SU-DHL-6 (cell line): ENCODE data around the gene MUC13.

Experiments used
- H2AFZ ChIP-seq: fragments of 200-600 bp; sonication (generic); 2 replicates; pipeline ENCODE4 v1.6.1; 2014; ENCODE audit warnings: low read depth, mild to moderate bottlenecking, moderate library complexity, mixed read lengths, antibody characterized with exemption, low read length; ENCODE audit not compliant: severe bottlenecking
- H3F3A ChIP-seq: fragments of 200-600 bp; shearing (Covaris generic); 2 replicates; pipeline ENCODE4 v1.6.0; 2016; ENCODE audit warnings: antibody characterized with exemption, mild to moderate bottlenecking; ENCODE audit not compliant: insufficient read depth
- H3K27ac ChIP-seq: fragments of 200-600 bp; sonication (generic); 2 replicates; pipeline ENCODE4 v1.5.1; 2016; ENCODE audit warnings: low read depth, mild to moderate bottlenecking, low read length, moderate library complexity, mixed read lengths
- H3K27me3 ChIP-seq: fragments of 200-600 bp; sonication (generic), shearing (Covaris generic); 2 replicates; pipeline ENCODE4 v1.6.0; 2014; ENCODE audit warnings: mild to moderate bottlenecking, low read length
- H3K36me3 ChIP-seq: fragments of 200-600 bp; sonication (generic); 2 replicates; pipeline ENCODE4 v1.6.1; 2014; ENCODE audit warnings: mild to moderate bottlenecking, low read length, mixed read lengths
- H3K4me2 ChIP-seq: fragments of 300-600, 200-600 bp; shearing (Covaris generic), sonication (generic); 2 replicates; pipeline ENCODE4 v1.6.0; 2014; ENCODE audit warnings: low read length, low read depth, mild to moderate bottlenecking; ENCODE audit not compliant: poor library complexity, severe bottlenecking
- H3K4me3 ChIP-seq: fragments of 200-600 bp; sonication (generic); 2 replicates; pipeline ENCODE4 v1.5.1; 2014; ENCODE audit warnings: antibody characterized with exemption, low read length, mild to moderate bottlenecking, mixed read lengths; ENCODE audit not compliant: insufficient read depth, poor library complexity, severe bottlenecking
- H3K79me2 ChIP-seq: fragments of 200-600 bp; sonication (generic); 2 replicates; pipeline ENCODE4 v1.6.1; 2014; ENCODE audit warnings: mild to moderate bottlenecking, low read length, moderate library complexity; ENCODE audit not compliant: insufficient read depth
- H3K9ac ChIP-seq: fragments of 200-600 bp; sonication (generic); 2 replicates; pipeline ENCODE4 v1.7.0; 2014; ENCODE audit warnings: mild to moderate bottlenecking, low read length
- H3K9me2 ChIP-seq: fragments of 200-600 bp; sonication (generic); replicated peaks from 2 replicates; pipeline ENCODE4 v1.6.1; 2014; ENCODE audit warnings: low read length; ENCODE audit not compliant: insufficient read depth
- H3K9me3 ChIP-seq: fragments of 200-600 bp; sonication (generic); 2 replicates; pipeline ENCODE4 v1.6.1; 2014; ENCODE audit warnings: low read length, mixed read lengths; ENCODE audit not compliant: insufficient read depth
- H4K20me1 ChIP-seq: fragments of 200-600 bp; sonication (generic); 2 replicates; pipeline ENCODE4 v1.6.1; 2014; ENCODE audit warnings: low read depth, mild to moderate bottlenecking, antibody characterized with exemption, low read length, moderate library complexity, mixed read lengths
- CTCF ChIP-seq: fragments of 200-600 bp; sonication (generic); IDR thresholded peaks from one replicate; pipeline ENCODE4 v1.5.1; 2017; ENCODE audit warnings: antibody characterized with exemption, mild to moderate bottlenecking, low read length, moderate library complexity; ENCODE audit not compliant: insufficient read depth, poor library complexity, severe bottlenecking
- EZH2phosphoT487 ChIP-seq: fragments of 200-600 bp; sonication (generic), shearing (Covaris generic); conservative IDR thresholded peaks from 2 replicates; pipeline ENCODE4 v1.6.1; 2018; ENCODE audit warnings: mild to moderate bottlenecking, antibody characterized with exemption, low read length, moderate library complexity, mixed read lengths

The MUC13 gene

DNA sequence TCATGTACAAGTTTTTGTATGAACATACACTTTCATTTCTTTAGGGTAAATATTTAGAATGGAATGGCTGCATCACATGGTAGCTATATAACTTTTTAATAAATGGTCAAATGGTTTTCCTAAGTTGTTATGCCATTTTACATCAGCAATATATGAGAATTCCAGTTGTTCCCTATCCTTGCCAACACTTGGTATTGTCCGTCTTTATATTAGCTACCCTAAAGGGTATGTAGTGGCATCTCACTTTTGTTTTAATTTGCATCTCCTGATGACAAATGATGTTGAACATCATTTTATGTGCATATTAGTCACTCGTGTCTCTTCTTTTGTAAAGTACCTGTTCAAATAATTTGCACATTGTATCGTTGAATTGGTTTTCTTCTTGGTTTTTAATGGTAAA is 2.5 kb upstream of the MUC13 start:
- Histone ChIP-seq H2AFZ (no peak overlapping the region), H3F3A (no peaks in the 10 kb centered on the region), H4K20me1 (no peaks in the 10 kb centered on the region), H3K27me3 (no peaks in the 10 kb centered on the region), H3K36me3 (no peaks in the 10 kb centered on the region), H3K9me2 (no peaks in the 10 kb centered on the region), H3K9ac (no peak overlapping the region), H3K4me2 (no peak overlapping the region), H3K79me2 (no peaks in the 10 kb centered on the region), H3K4me3 (no peak overlapping the region), H3K9me3 (no peaks in the 10 kb centered on the region), H3K27ac (no peak overlapping the region)
- no peak for TF ChIP-seq EZH2phosphoT487

GRCh38 chr3:124935794-124936542 is 1.4 kb upstream of the MUC13 start:
- Histone ChIP-seq H3K27me3 (no peaks in the 10 kb centered on the region), H3K4me3 (no peak overlapping the region), H3K9me3 (no peaks in the 10 kb centered on the region), H3K79me2 (no peaks in the 10 kb centered on the region), H3F3A (no peaks in the 10 kb centered on the region), H4K20me1 (no peaks in the 10 kb centered on the region), H2AFZ (no peak overlapping the region), H3K9me2 (no peaks in the 10 kb centered on the region), H3K36me3 (no peaks in the 10 kb centered on the region), H3K27ac (no peak overlapping the region), H3K9ac (no peak overlapping the region), H3K4me2 (no peak overlapping the region)
- TF ChIP-seq CTCF = no peak
- no peak for TF ChIP-seq EZH2phosphoT487

GRCh38 chr3:124935264-124935663 is 713 bp upstream of the MUC13 start:
- TF ChIP-seq CTCF (no peak), EZH2phosphoT487 (no peak)
- Histone ChIP-seq H3F3A (no peaks in the 10 kb centered on the region), H4K20me1 (no peaks in the 10 kb centered on the region), H3K27me3 (no peaks in the 10 kb centered on the region), H3K79me2 (no peaks in the 10 kb centered on the region), H3K9me3 (no peaks in the 10 kb centered on the region), H3K9me2 (no peaks in the 10 kb centered on the region), H3K27ac (no peak overlapping the region), H3K36me3 (no peaks in the 10 kb centered on the region), H3K4me3 (no peak overlapping the region), H3K4me2 (no peak overlapping the region), H2AFZ (no peak overlapping the region), H3K9ac (no peak overlapping the region)

GRCh38 chr3:124928333-124929202 is 6.0 kb downstream of the MUC13 start:
- no peak overlapping the region for H3K9ac ChIP-seq
- no peaks in the 10 kb centered on the region for H3K9me2 ChIP-seq
- no peak overlapping the region for H2AFZ ChIP-seq
- H3K27me3 ChIP-seq = no peaks in the 10 kb centered on the region
- no peaks in the 10 kb centered on the region for H3K79me2 ChIP-seq
- H3F3A ChIP-seq = no peaks in the 10 kb centered on the region
- no peak overlapping the region for H3K4me2 ChIP-seq
- H3K4me3 ChIP-seq = no peak overlapping the region
- H3K9me3 ChIP-seq = no peaks in the 10 kb centered on the region
- no peaks in the 10 kb centered on the region for H4K20me1 ChIP-seq
- TF ChIP-seq EZH2phosphoT487 = no peak
- peak; percentile 68 for TF ChIP-seq CTCF
- no peaks in the 10 kb centered on the region for H3K36me3 ChIP-seq
- no peak overlapping the region for H3K27ac ChIP-seq
